NCI-H1105 treated with DMSO at 0.1 percent for 48 hours (cell line): Measurements from ENCODE around the gene RPS6KA1.
"Not testable (repeated sequence)": the region's sequence is repeated elsewhere in the genome, so short reads cannot be mapped to it uniquely, and the experiment has no call there.

Experiments
- DNase-seq: peaks from one replicate; lab custom pipeline; 2025; lab: John Stamatoyannopoulos, UW

The RPS6KA1 gene

GRCh38 chr1:26602378-26602959 lies 72.9 kb downstream of the RPS6KA1 start:
- DNase-seq, result peak; percentile 70

DNA sequence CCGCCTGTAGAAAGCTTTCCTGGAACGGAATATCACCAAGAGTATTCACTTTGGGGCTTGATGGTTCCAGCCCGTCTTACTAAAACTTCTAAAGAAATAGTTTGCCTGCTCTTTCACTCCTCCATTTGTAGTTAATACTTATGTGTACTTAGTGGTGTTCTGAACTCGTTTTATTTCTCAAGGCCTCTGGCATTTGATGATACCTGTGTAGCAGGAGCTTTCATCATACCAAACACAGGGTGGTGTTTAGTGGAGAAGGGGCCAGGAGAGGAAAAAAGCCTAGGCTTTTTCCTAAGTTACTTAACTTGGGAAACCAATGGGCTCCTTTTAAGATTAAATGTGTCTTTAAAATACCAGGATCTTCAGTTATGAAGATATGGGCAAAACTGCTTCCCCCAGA lies 74.3 kb downstream of the RPS6KA1 start:
- DNase-seq, result no peak

GRCh38 chr1:26607186-26607585 lies 77.6 kb downstream of the RPS6KA1 start:
- no peak for DNase-seq

DNA sequence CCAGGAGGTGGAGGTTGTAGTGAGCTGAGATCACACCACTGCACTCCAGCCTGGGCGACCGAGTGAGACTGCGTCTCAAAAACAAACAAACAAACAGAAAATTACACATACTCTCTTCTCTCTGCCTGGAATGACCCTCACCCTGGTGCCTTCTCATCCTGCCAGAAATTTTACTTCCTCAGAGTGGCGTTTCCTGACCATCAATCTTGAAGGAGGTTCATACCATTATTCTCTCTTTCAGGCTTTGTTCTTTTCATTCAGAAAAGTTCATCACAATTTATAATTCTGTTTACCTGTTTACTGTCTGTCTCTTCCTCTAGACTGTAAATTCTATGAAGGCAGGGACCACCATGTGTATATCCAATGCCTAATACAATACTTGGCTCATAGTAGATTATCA lies 79.3 kb downstream of the RPS6KA1 start:
- no peak for DNase-seq

GRCh38 chr1:26610781-26611180 lies 81.2 kb downstream of the RPS6KA1 start:
- DNase-seq, result no peak

DNA sequence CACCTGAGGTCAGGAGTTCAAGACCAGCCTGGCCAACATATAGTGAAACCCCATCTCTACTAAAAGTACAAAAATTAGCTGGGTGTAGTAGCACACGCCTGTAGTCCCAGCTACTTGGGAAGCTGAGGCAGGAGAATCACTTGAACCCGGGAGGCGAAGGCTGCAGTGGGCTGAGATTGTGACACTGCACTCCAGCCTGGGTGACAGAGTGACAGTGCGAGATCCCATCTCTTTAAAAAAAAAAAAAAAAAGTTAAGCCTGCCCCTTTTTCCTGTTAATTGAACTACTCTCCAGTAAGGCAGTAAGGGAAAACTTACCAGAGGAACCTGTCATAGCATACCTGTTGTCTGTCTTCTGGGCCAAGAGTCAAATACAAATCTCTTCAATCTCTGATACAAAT lies 83.1 kb downstream of the RPS6KA1 start:
- not testable (repeated sequence) for DNase-seq

- DNase-seq, result no peak
These were observed 85.3 kb downstream of the RPS6KA1 start for GRCh38 chr1:26614655-26615411.

GRCh38 chr1:26616881-26617280 lies 87.3 kb downstream of the RPS6KA1 start:
- no peak for DNase-seq

GRCh38 chr1:26618561-26618960 lies 89.0 kb downstream of the RPS6KA1 start:
- DNase-seq, result no peak
